PC-9 (cell line): Measurements from ENCODE around the gene TTC38.

Source experiments
- EZH2 ChIP-seq: fragments of 200-600 bp; sonication (generic); IDR thresholded peaks from 2 replicates; pipeline ENCODE4 v1.8.0; 2017; ENCODE audit warnings: antibody characterized with exemption, low read depth
- TF ChIP-seq, protein P1 (sequence below): fragments of 200-600 bp; sonication (generic); conservative IDR thresholded peaks from 2 replicates; pipeline ENCODE4 v1.6.1; 2017; ENCODE audit warnings: mixed run types, antibody characterized with exemption, mild to moderate bottlenecking, moderate library complexity

GRCh38 chr22:46246178-46246577 lies 21.6 kb upstream of the TTC38 start:
- TF ChIP-seq, protein P1, sequence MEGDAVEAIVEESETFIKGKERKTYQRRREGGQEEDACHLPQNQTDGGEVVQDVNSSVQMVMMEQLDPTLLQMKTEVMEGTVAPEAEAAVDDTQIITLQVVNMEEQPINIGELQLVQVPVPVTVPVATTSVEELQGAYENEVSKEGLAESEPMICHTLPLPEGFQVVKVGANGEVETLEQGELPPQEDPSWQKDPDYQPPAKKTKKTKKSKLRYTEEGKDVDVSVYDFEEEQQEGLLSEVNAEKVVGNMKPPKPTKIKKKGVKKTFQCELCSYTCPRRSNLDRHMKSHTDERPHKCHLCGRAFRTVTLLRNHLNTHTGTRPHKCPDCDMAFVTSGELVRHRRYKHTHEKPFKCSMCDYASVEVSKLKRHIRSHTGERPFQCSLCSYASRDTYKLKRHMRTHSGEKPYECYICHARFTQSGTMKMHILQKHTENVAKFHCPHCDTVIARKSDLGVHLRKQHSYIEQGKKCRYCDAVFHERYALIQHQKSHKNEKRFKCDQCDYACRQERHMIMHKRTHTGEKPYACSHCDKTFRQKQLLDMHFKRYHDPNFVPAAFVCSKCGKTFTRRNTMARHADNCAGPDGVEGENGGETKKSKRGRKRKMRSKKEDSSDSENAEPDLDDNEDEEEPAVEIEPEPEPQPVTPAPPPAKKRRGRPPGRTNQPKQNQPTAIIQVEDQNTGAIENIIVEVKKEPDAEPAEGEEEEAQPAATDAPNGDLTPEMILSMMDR = no peak
- no peak for TF ChIP-seq EZH2
